ENCODE results near the gene FCRLA.

GRCh38 chr1:161740921-161741320 is 33.9 kb downstream of the FCRLA start:
- no peak for TF ChIP-seq EZH2 (IDR thresholded peaks at IDR 0.05)
- no peak for TF ChIP-seq POLR2AphosphoS5 (IDR thresholded peaks at IDR 0.05; ENCODE audit: borderline replicate concordance, low read depth, low read length)

Data from SK-N-MC (cell line).